PC-3 (cell line): Measurements from ENCODE around the gene CRTC1. TPM values are rescaled to one million over a fixed set of nuclear protein-coding genes. Genes with fewer than 3 reads are reported as not detected.

ENCODE experiments used
- ATAC-seq: fragments of 200-7000 bp; cut with Tn5 transposase; 2 replicates; pipeline ENCODE4 v1.9.1; 2020; ENCODE audit warnings: mild to moderate bottlenecking, moderate library complexity
- BruUV-seq: library from RNA; stranded (reverse); fragments of 400-500 nt; replicated peaks from 2 replicates; lab custom pipeline; 2021; lab: Mats Ljungman, UMichigan
- CTCF ChIA-PET: fragments of 300-600 bp; sonication (Branson Sonifier 250); formaldehyde crosslinking; loops from one replicate; lab custom pipeline; 2022; ENCODE audit warnings: antibody characterized with exemption; lab: Charles Lee
- POLR2A ChIA-PET: fragments of 300-600 bp; sonication (Branson Sonifier 250); formaldehyde crosslinking; loops from one replicate; lab custom pipeline; 2022; ENCODE audit warnings: antibody characterized with exemption; ENCODE audit not compliant: unreplicated experiment; lab: Charles Lee
- DNase-seq: peaks from one replicate; pipeline ENCODE4 v3.0.0-alpha.2; 2015
- H2AFZ ChIP-seq: fragments of 300-600 bp; sonication (generic); 2 replicates; pipeline ENCODE4 v1.6.0; 2016; ENCODE audit warnings: antibody characterized with exemption, low read length
- H3F3A ChIP-seq: fragments of 300-600 bp; sonication (generic); one replicate; pipeline ENCODE4 v1.6.0; 2017; ENCODE audit warnings: antibody characterized with exemption, low read length, control low read depth, mild to moderate bottlenecking; ENCODE audit not compliant: unreplicated experiment
- H3K27ac ChIP-seq: fragments of 300-600 bp; sonication (generic); 2 replicates; pipeline ENCODE4 v1.5.1; 2016; ENCODE audit warnings: mild to moderate bottlenecking, low read length
- H3K27me3 ChIP-seq: fragments of 300-600 bp; sonication (generic); 2 replicates; pipeline ENCODE4 v1.6.1; 2016; ENCODE audit warnings: low read length, mixed read lengths
- H3K36me3 ChIP-seq: fragments of 300-600 bp; sonication (generic); 2 replicates; pipeline ENCODE4 v1.6.1; 2016; ENCODE audit warnings: low read depth, mixed run types, low read length, mixed read lengths
- H3K4me1 ChIP-seq: fragments of 300-600 bp; sonication (generic); 2 replicates; pipeline ENCODE4 v1.5.1; 2016; ENCODE audit warnings: low read length; ENCODE audit not compliant: insufficient read depth
- H3K4me2 ChIP-seq: fragments of 300-600 bp; sonication (generic); 2 replicates; pipeline ENCODE4 v1.6.0; 2016; ENCODE audit warnings: low read length
- H3K4me3 ChIP-seq: fragments of 300-600 bp; sonication (generic); 2 replicates; pipeline ENCODE4 v1.5.1; 2016; ENCODE audit warnings: mild to moderate bottlenecking, low read length, mixed read lengths
- H3K79me2 ChIP-seq: fragments of 300-600 bp; sonication (generic); 2 replicates; pipeline ENCODE4 v1.6.1; 2017; ENCODE audit warnings: low read length, mixed read lengths
- H3K9ac ChIP-seq: fragments of 300-600 bp; sonication (generic); 2 replicates; pipeline ENCODE4 v1.6.0; 2016; ENCODE audit warnings: mild to moderate bottlenecking, low read length
- H3K9me2 ChIP-seq: fragments of 300-600 bp; sonication (generic); replicated peaks from 2 replicates; pipeline ENCODE4 v1.6.1; 2016; ENCODE audit warnings: mixed run types, low read length, mixed read lengths
- H3K9me3 ChIP-seq: fragments of 300-600 bp; sonication (generic); 2 replicates; pipeline ENCODE4 v1.6.1; 2016; ENCODE audit warnings: low read length, mixed read lengths
- H4K20me1 ChIP-seq: fragments of 300-600 bp; sonication (generic); 2 replicates; pipeline ENCODE4 v1.6.1; 2016; ENCODE audit warnings: low read length, mixed read lengths
- CTCF ChIP-seq: fragments of 300-600 bp; sonication (generic); conservative IDR thresholded peaks from 2 replicates; pipeline ENCODE4 v1.5.1; 2017; ENCODE audit warnings: antibody characterized with exemption, low read depth, mild to moderate bottlenecking, low read length
- EZH2 ChIP-seq: fragments of 300-600 bp; sonication (generic); IDR thresholded peaks from one replicate; pipeline ENCODE4 v1.6.1; 2017; ENCODE audit warnings: antibody characterized with exemption, mild to moderate bottlenecking, low read length; ENCODE audit not compliant: unreplicated experiment
- EZH2phosphoT487 ChIP-seq: fragments of 300-600 bp; sonication (generic); IDR thresholded peaks from 2 replicates; pipeline ENCODE4 v1.6.1; 2018; ENCODE audit warnings: mild to moderate bottlenecking, antibody characterized with exemption, low read length, borderline replicate concordance
- intact Hi-C: fragments of 100-400 bp; cut with micrococcal nuclease; formaldehyde crosslinking; loops from 2 replicates; pipeline ENCODE4 v1.9.0; 2023
- total RNA-seq: library from RNA; depleted of rRNA; stranded (reverse); fragments of >200 nt; gene quantifications from 2 replicates; pipeline ENCODE4 v1.2.3, GENCODE V29; 2014

CRTC1 gene
- total RNA-seq, 1 experiment from 2014 or later = 6.7 TPM

GRCh38 chr19:18790566-18791314, 107.3 kb downstream of the CRTC1 start, which contains the start of gene COMP:
COMP (minus strand) TSS chr19:18791305; CDS start chr19:18791269, 36 bp downstream.
- H3K27me3 ChIP-seq = peaks cover 27% of the 10 kb centered on the region
- H3K4me1 ChIP-seq = no peaks in the 10 kb centered on the region
- intact Hi-C loops = no loop called here
- H3K4me3 ChIP-seq = peak within 1 kb of the TSS; percentile 24; the same call in 1 of the 2 replicates
- POLR2A ChIA-PET = no interaction called here
- no TSS peak for BruUV-seq
- no peaks in the 10 kb centered on the region for H4K20me1 ChIP-seq
- no peak for DNase-seq
- no peaks in the 10 kb centered on the region for H3K36me3 ChIP-seq
- H3K9ac ChIP-seq = no peak within 1 kb of the TSS
- H2AFZ ChIP-seq = peak within 1 kb of the TSS; percentile 45; the same call in 1 of the 2 replicates
- H3K27ac ChIP-seq = no peak within 1 kb of the TSS
- H3K9me3 ChIP-seq = no peaks in the 10 kb centered on the region
- no peaks in the 10 kb centered on the region for H3K9me2 ChIP-seq
- H3F3A ChIP-seq = no peaks in the 10 kb centered on the region
- ATAC-seq = no peak
- H3K4me2 ChIP-seq = peak within 1 kb of the TSS; percentile 60
- CTCF ChIA-PET = no interaction called here
- no peak for TF ChIP-seq CTCF
- TF ChIP-seq EZH2 = peak; percentile 79
- no peaks in the 10 kb centered on the region for H3K79me2 ChIP-seq

GRCh38 chr19:18791315-18791678, 107.8 kb downstream of the CRTC1 start:
- Histone ChIP-seq H3K4me2 (no peak overlapping the region), H3K27me3 (peaks cover 27% of the 10 kb centered on the region), H3K36me3 (no peaks in the 10 kb centered on the region), H4K20me1 (no peaks in the 10 kb centered on the region), H2AFZ (no peak overlapping the region), H3K4me3 (no peak overlapping the region), H3F3A (no peaks in the 10 kb centered on the region), H3K27ac (no peak overlapping the region), H3K79me2 (no peaks in the 10 kb centered on the region), H3K9ac (no peak overlapping the region), H3K9me3 (no peaks in the 10 kb centered on the region), H3K9me2 (no peaks in the 10 kb centered on the region), H3K4me1 (no peaks in the 10 kb centered on the region)
- ATAC-seq (no peak), DNase-seq (no peak)
- POLR2A ChIA-PET = no interaction called here
- intact Hi-C loops = no loop called here
- BruUV-seq = no TSS peak
- TF ChIP-seq EZH2phosphoT487 = no peak
- no peak for TF ChIP-seq CTCF
- TF ChIP-seq EZH2 = no peak
- CTCF ChIA-PET = no interaction called here

- peaks cover 27% of the 10 kb centered on the region for H3K27me3 ChIP-seq
These were observed 109.2 kb downstream of the CRTC1 start for GRCh38 chr19:18792661-18793060.

More at GRCh38 chr19:18792661-18793060, 109.2 kb downstream of the CRTC1 start:
- no peak for TF ChIP-seq EZH2phosphoT487
- no peak for TF ChIP-seq CTCF
- no peak for TF ChIP-seq EZH2
- no peak overlapping the region for H3K9ac ChIP-seq
- H3K4me3 ChIP-seq = no peak overlapping the region
- BruUV-seq = no TSS peak
- ATAC-seq (no peak), DNase-seq (no peak)
- H3K4me1 ChIP-seq = no peaks in the 10 kb centered on the region
- no peak overlapping the region for H2AFZ ChIP-seq
- H3K4me2 ChIP-seq = no peak overlapping the region
- no peaks in the 10 kb centered on the region for H3F3A ChIP-seq
- CTCF ChIA-PET = no interaction called here
- intact Hi-C loops = no loop called here
- H3K36me3 ChIP-seq = no peaks in the 10 kb centered on the region
- POLR2A ChIA-PET = no interaction called here
- H4K20me1 ChIP-seq = no peaks in the 10 kb centered on the region
- no peaks in the 10 kb centered on the region for H3K9me3 ChIP-seq
- H3K9me2 ChIP-seq = no peaks in the 10 kb centered on the region
- no peaks in the 10 kb centered on the region for H3K79me2 ChIP-seq
- H3K27ac ChIP-seq = no peak overlapping the region
